Measurements from ENCODE around the gene WDR27. TPM values are rescaled to one million over a fixed set of nuclear protein-coding genes. Genes with fewer than 3 reads are reported as not detected.

Gene WDR27
- total RNA-seq, 4 donors from 2014 or later: 2.8 to 31.6 (median 4.0) TPM

DNA sequence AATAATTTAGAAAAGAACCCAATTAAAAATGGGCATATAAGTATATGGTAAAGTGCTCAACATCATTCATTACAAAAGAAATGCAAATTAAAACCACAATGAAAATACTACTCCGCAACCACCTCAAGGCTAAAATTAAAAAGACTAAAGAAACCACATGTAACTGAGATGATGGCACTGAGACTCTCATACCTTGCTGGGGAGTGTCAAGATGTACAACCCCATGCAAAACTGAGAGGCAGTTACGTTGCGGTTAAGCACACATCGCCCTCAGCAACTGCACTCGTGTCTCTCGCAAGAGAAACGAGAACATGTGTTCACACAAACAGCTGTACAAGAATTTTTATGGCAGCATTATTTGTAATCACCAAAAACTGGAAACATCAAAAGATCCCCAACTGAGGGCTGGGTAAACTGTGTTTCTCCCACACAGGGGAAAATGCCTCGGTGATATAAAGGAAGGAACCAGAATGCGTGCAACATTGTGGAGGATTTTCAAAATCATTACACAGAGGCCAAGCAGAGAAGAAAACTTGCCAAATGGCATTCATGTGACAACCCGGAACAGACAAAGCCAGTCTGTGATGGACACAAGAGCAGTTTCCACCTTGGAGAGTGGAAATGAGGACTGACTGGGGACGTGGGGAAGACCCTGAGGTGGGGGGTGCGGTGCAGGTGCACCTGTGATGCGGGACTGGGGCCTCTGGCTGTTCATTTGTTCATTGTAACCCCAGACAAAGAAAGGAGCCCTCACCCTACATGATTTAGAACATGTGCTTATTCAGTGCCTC, 144.9 kb downstream of the WDR27 start:
- no peak overlapping the region for H3K27ac ChIP-seq
- ATAC-seq (no peak), DNase-seq (no peak)
- no peaks in the 10 kb centered on the region for H3K4me1 ChIP-seq
- H3K9me3 ChIP-seq: no peaks in the 10 kb centered on the region
- no peak overlapping the region for H3K4me3 ChIP-seq
- H3K27me3 ChIP-seq: no peaks in the 10 kb centered on the region
- no peaks in the 10 kb centered on the region for H3K36me3 ChIP-seq
- intact Hi-C loops (cut with DNase I; ENCODE audit: low total_unique reads): no loop called here
- in situ Hi-C loops (cut with MboI; ENCODE audit: low sequenced_read_pairs in 4 of 4): no loop called here
- TF ChIP-seq POLR2A (IDR thresholded peaks at IDR 0.05) (no peak), CTCF (IDR thresholded peaks at IDR 0.05 in 4 of 5, conservative IDR thresholded peaks at IDR 0.05 in 1 of 5) (no peak)

DNA sequence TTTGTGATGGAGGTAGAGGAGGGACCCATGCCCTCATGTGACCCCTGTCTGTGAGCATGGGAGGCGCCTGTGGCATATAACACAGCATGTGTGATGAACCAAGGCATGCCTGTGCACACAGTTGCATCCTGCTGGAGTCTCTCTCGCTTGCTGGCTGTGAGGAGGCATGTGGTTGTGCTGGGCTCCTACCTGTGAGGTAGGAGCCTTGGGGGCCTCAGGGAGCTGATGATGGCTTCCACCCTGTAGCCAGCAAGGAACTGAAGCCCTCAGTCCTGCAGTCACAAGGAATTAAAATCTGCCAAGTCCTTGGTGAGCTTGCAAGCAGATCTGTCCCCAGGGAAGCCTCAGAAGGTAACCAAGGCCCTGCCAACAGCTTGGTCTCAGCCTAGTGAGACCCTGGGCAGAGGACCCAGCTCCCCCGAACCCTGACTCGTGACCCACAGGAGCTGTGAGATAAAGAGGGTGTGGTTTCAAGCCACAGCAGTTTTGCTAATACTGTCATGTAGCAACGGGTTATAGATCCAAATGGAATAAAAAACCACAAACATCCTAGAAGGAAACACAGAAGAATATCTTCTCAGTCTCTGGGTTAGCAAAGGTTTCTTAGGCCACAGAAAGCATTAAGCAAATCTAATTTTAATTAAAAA, 145.7 kb downstream of the WDR27 start:
- ATAC-seq (no peak), DNase-seq (no peak)
- Histone ChIP-seq H3K4me1 (no peaks in the 10 kb centered on the region), H3K27me3 (no peaks in the 10 kb centered on the region), H3K9me3 (no peaks in the 10 kb centered on the region), H3K36me3 (no peaks in the 10 kb centered on the region), H3K27ac (no peak overlapping the region), H3K4me3 (no peak overlapping the region)
- no peak for TF ChIP-seq CTCF (IDR thresholded peaks at IDR 0.05 in 4 of 5, conservative IDR thresholded peaks at IDR 0.05 in 1 of 5)
- TF ChIP-seq POLR2A (IDR thresholded peaks at IDR 0.05): no peak
- intact Hi-C loops (cut with DNase I; ENCODE audit: low total_unique reads) (no loop called here), in situ Hi-C loops (cut with MboI; ENCODE audit: low sequenced_read_pairs in 4 of 4) (no loop called here)

GRCh38 chr6:169545982-169546381, 155.8 kb downstream of the WDR27 start:
- no peaks in the 10 kb centered on the region for H3K36me3 ChIP-seq
- no peaks in the 10 kb centered on the region for H3K27me3 ChIP-seq
- no peak for TF ChIP-seq CTCF (IDR thresholded peaks at IDR 0.05 in 4 of 5, conservative IDR thresholded peaks at IDR 0.05 in 1 of 5)
- no peak for TF ChIP-seq POLR2A (IDR thresholded peaks at IDR 0.05)
- no peaks in the 10 kb centered on the region for H3K4me1 ChIP-seq
- in situ Hi-C loops (cut with MboI; ENCODE audit: low sequenced_read_pairs in 4 of 4) (no loop called here), intact Hi-C loops (cut with DNase I; ENCODE audit: low total_unique reads) (no loop called here)
- no peaks in the 10 kb centered on the region for H3K9me3 ChIP-seq
- ATAC-seq (no peak), DNase-seq (no peak)
- H3K27ac ChIP-seq: no peak overlapping the region
- H3K4me3 ChIP-seq: no peak overlapping the region

DNA sequence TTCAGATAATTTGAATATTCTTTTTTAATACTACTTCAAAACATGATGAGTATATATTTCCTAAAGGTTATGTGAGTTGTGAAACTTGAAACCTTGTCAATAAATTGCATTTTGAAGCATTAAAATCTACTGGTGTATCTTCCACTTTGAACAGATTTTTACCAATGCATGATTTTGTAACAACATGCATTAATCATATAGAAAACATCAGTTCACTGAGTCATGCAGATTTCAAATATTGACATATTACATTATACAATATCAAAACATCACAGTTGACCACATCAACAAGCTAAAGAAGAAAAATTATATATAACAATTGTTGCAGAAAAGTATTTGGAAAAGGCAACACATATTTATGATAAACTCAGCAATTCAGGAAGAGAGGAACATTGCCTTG, 158.1 kb downstream of the WDR27 start:
- Histone ChIP-seq H3K4me3 (no peak overlapping the region), H3K9me3 (no peaks in the 10 kb centered on the region), H3K27me3 (no peaks in the 10 kb centered on the region), H3K36me3 (no peaks in the 10 kb centered on the region), H3K4me1 (no peaks in the 10 kb centered on the region), H3K27ac (no peak overlapping the region)
- DNase-seq (no peak), ATAC-seq (no peak)
- in situ Hi-C loops (cut with MboI; ENCODE audit: low sequenced_read_pairs in 4 of 4): no loop called here
- intact Hi-C loops (cut with DNase I; ENCODE audit: low total_unique reads): no loop called here
- no peak for TF ChIP-seq CTCF (IDR thresholded peaks at IDR 0.05 in 4 of 5, conservative IDR thresholded peaks at IDR 0.05 in 1 of 5)
- TF ChIP-seq POLR2A (IDR thresholded peaks at IDR 0.05): no peak

All from gastrocnemius medialis (tissue), 4 donors.